IMR-90 (cell line): ENCODE data around the gene PRKN. TPM values are rescaled to one million over a fixed set of nuclear protein-coding genes. Genes with fewer than 3 reads are reported as not detected.

Experiments
- ATAC-seq: fragments of 200-7000 bp; cut with Tn5 transposase; 2 replicates; pipeline ENCODE4 v1.9.1; 2020; ENCODE audit warnings: low read depth, mild to moderate bottlenecking, moderate library complexity
- BruUV-seq: library from RNA; stranded (reverse); fragments of 400-500 nt; replicated peaks from 2 replicates; lab custom pipeline; 2021; lab: Mats Ljungman, UMichigan
- CTCF ChIA-PET: fragments of 300-600 bp; formaldehyde crosslinking; extraction: SDS; loops from one replicate; lab custom pipeline; 2021; ENCODE audit warnings: antibody characterized with exemption; lab: Yijun Ruan, JAX
- POLR2A ChIA-PET: fragments of 300-600 bp; sonication (Branson Sonifier 250); formaldehyde crosslinking; loops from one replicate; lab custom pipeline; 2022; ENCODE audit warnings: antibody characterized with exemption; ENCODE audit not compliant: unreplicated experiment; lab: Charles Lee
- DNase-seq: peaks from one replicate; pipeline ENCODE4 v3.0.0; 2013
- H2AFZ ChIP-seq: replicated peaks from 2 replicates; pipeline ENCODE3; 2013; ENCODE audit warnings: low read length, mild to moderate bottlenecking; ENCODE audit not compliant: poor library complexity
- H2AK5ac ChIP-seq: 2 replicates; pipeline ENCODE4 v1.6.1; 2013; ENCODE audit warnings: low read depth, low read length, inconsistent platforms
- H2AK9ac ChIP-seq: replicated peaks from 2 replicates; pipeline ENCODE3; 2013; ENCODE audit warnings: mild to moderate bottlenecking, low read depth, low read length, moderate library complexity; ENCODE audit not compliant: poor library complexity
- H2BK120ac ChIP-seq: 2 replicates; pipeline ENCODE4 v1.6.1; 2013; ENCODE audit warnings: low read depth, low read length, inconsistent platforms
- H2BK15ac ChIP-seq: 3 replicates; pipeline ENCODE4 v1.6.1; 2013; ENCODE audit warnings: low read depth, low read length, inconsistent platforms
- H2BK20ac ChIP-seq: 2 replicates; pipeline ENCODE4 v1.6.1; 2013; ENCODE audit warnings: low read depth, mild to moderate bottlenecking, inconsistent platforms, low read length, moderate library complexity
- H2BK5ac ChIP-seq: 2 replicates; pipeline ENCODE4 v1.6.1; 2013; ENCODE audit warnings: mild to moderate bottlenecking, low read depth, low read length, inconsistent platforms; ENCODE audit not compliant: poor library complexity, severe bottlenecking
- H3K14ac ChIP-seq: replicated peaks from 2 replicates; pipeline ENCODE4 v1.6.1; 2013; ENCODE audit warnings: low read depth, low read length, inconsistent platforms
- H3K18ac ChIP-seq: 2 replicates; pipeline ENCODE4 v1.6.1; 2013; ENCODE audit warnings: low read depth, low read length, control low read depth
- H3K23ac ChIP-seq: 2 replicates; pipeline ENCODE4 v1.6.1; 2013; ENCODE audit warnings: low read depth, low read length, inconsistent platforms
- H3K27ac ChIP-seq: 2 replicates; pipeline ENCODE4 v1.5.1; 2013; ENCODE audit warnings: mild to moderate bottlenecking, control low read depth, low read length; ENCODE audit not compliant: insufficient read depth
- H3K27me3 ChIP-seq: 2 replicates; pipeline ENCODE4 v1.6.1; 2013; ENCODE audit warnings: low read length; ENCODE audit not compliant: control insufficient read depth, insufficient read depth
- H3K36me3 ChIP-seq: 2 replicates; pipeline ENCODE4 v1.6.1; 2013; ENCODE audit warnings: low read length, mixed read lengths; ENCODE audit not compliant: control insufficient read depth, insufficient read depth
- H3K4ac ChIP-seq: 2 replicates; pipeline ENCODE4 v1.6.1; 2013; ENCODE audit warnings: low read depth, low read length, inconsistent platforms
- H3K4me1 ChIP-seq: 2 replicates; pipeline ENCODE4 v1.6.1; 2013; ENCODE audit warnings: low read length, mixed read lengths; ENCODE audit not compliant: control insufficient read depth, insufficient read depth
- H3K4me2 ChIP-seq: 2 replicates; pipeline ENCODE4 v1.6.1; 2013; ENCODE audit warnings: low read depth, mild to moderate bottlenecking, control low read depth, low read length, moderate library complexity
- H3K4me3 ChIP-seq: 2 replicates; pipeline ENCODE4 v1.5.1; 2013; ENCODE audit warnings: low read depth, mild to moderate bottlenecking, control low read depth, low read length, moderate library complexity; ENCODE audit not compliant: insufficient read depth
- H3K56ac ChIP-seq: 2 replicates; pipeline ENCODE4 v1.6.1; 2013; ENCODE audit warnings: low read length, inconsistent platforms; ENCODE audit not compliant: insufficient read depth; ENCODE audit errors: extremely low read depth
- H3K79me1 ChIP-seq, 2 experiments: 2 replicates each; pipeline ENCODE4 v1.6.1; 2013; ENCODE audit warnings: low read length in 2 of 2, inconsistent platforms in 1 of 2, low read depth in 1 of 2
- H3K9ac ChIP-seq: 2 replicates; pipeline ENCODE4 v1.6.1; 2013; ENCODE audit warnings: low read depth, low read length, control low read depth
- H3K9me1 ChIP-seq: 2 replicates; pipeline ENCODE4 v1.6.1; 2013; ENCODE audit warnings: low read length, inconsistent platforms; ENCODE audit not compliant: insufficient read depth
- H3K9me3 ChIP-seq: 2 replicates; pipeline ENCODE4 v1.6.1; 2013; ENCODE audit warnings: low read length; ENCODE audit not compliant: control insufficient read depth, insufficient read depth
- H4K20me1 ChIP-seq: 2 replicates; pipeline ENCODE4 v1.6.1; 2013; ENCODE audit warnings: low read length, inconsistent platforms; ENCODE audit not compliant: insufficient read depth
- H4K5ac ChIP-seq: 2 replicates; pipeline ENCODE4 v1.6.1; 2013; ENCODE audit warnings: mild to moderate bottlenecking, low read depth, low read length, control low read depth
- H4K8ac ChIP-seq, 2 experiments: 2 replicates each; pipeline ENCODE4 v1.6.1; 2013; ENCODE audit warnings: low read depth in 2 of 2, low read length in 2 of 2, control low read depth in 1 of 2, inconsistent platforms in 1 of 2
- H4K91ac ChIP-seq: 2 replicates; pipeline ENCODE4 v1.6.1; 2013; ENCODE audit warnings: low read depth, low read length, inconsistent platforms; ENCODE audit not compliant: insufficient read depth
- BHLHE40 ChIP-seq: fragments of 150-350 bp; IDR thresholded peaks from 2 replicates; pipeline ENCODE4 v1.6.1; 2016; ENCODE audit warnings: mild to moderate bottlenecking, low read depth, low read length
- CEBPB ChIP-seq: IDR thresholded peaks from 2 replicates; pipeline ENCODE4 v1.6.1; 2012; ENCODE audit warnings: low read depth, low read length, improper control_type of control experiment
- CHD1 ChIP-seq: IDR thresholded peaks from 2 replicates; pipeline ENCODE4 v1.6.1; 2012; ENCODE audit warnings: low read depth, low read length, improper control_type of control experiment
- FOS ChIP-seq: fragments of 150-350 bp; IDR thresholded peaks from 2 replicates; pipeline ENCODE4 v1.6.1; 2016; ENCODE audit warnings: low read depth, low read length
- MAFK ChIP-seq: IDR thresholded peaks from 2 replicates; pipeline ENCODE4 v1.6.1; 2012; ENCODE audit warnings: low read depth, low read length, improper control_type of control experiment
- MAZ ChIP-seq: IDR thresholded peaks from 2 replicates; pipeline ENCODE4 v1.6.1; 2012; ENCODE audit warnings: low read depth, mild to moderate bottlenecking, low read length, improper control_type of control experiment, moderate library complexity, borderline replicate concordance
- RAD21 ChIP-seq: IDR thresholded peaks from 2 replicates; pipeline ENCODE4 v1.6.1; 2012; ENCODE audit warnings: low read length, improper control_type of control experiment
- RCOR1 ChIP-seq: IDR thresholded peaks from 2 replicates; pipeline ENCODE4 v1.6.1; 2012; ENCODE audit warnings: mild to moderate bottlenecking, low read length, improper control_type of control experiment; ENCODE audit not compliant: insufficient replicate concordance
- WGBS, 2 experiments: methylation state at CpG; one replicate each; pipeline versions ENCODE4 v1.1.5 to v1.1.7; 2013; ENCODE audit warnings: missing lambda C conversion rate in 2 of 2; ENCODE audit not compliant: insufficient read length in 1 of 2; ENCODE audit errors: extremely low coverage in 2 of 2; 5-methylcytosine and 5-hydroxymethylcytosine counted together
- dilution Hi-C: fragments of 300-500 bp; cut with HindIII; formaldehyde crosslinking; loops from one replicate; pipeline ENCODE4 v1.14.3; 2018; ENCODE audit warnings: low sequenced_read_pairs; ENCODE audit not compliant: unreplicated experiment
- in situ Hi-C: fragments of 300-500 bp; cut with MboI; formaldehyde crosslinking; loops from 3 replicates; pipeline ENCODE4 v1.14.3; 2019; ENCODE audit warnings: low sequenced_read_pairs, inconsistent platforms, mixed read lengths
- intact Hi-C: fragments of 100-400 bp; cut with micrococcal nuclease; formaldehyde crosslinking; loops from 2 replicates; pipeline ENCODE4 v1.10.0; 2022
- polyA plus RNA-seq, 3 experiments: library from polyadenylated mRNA; depleted of rRNA; stranded (reverse); fragments of >200 nt; gene quantifications; 2 replicates each; pipeline ENCODE4 v1.2.3, GENCODE V29; 2012; ENCODE audit warnings: low replicate concordance in 1 of 3
- total RNA-seq: library from RNA; depleted of rRNA; stranded (reverse); fragments of >200 nt; gene quantifications from 2 replicates; pipeline ENCODE4 v1.2.3, GENCODE V29; 2012
- TF ChIP-seq, protein P1 (sequence below): fragments of 150-350 bp; IDR thresholded peaks from 2 replicates; pipeline ENCODE4 v1.6.1; 2017; ENCODE audit warnings: mild to moderate bottlenecking, antibody characterized with exemption, low read length, low read depth
- TF ChIP-seq, protein P2 (sequence below): conservative IDR thresholded peaks from 2 replicates; pipeline ENCODE4 v1.5.1; 2012; ENCODE audit warnings: mild to moderate bottlenecking, low read depth, low read length, improper control_type of control experiment
- TF ChIP-seq, protein P3 (sequence below): fragments of 150-350 bp; IDR thresholded peaks from 2 replicates; pipeline ENCODE4 v1.6.1; 2016; ENCODE audit warnings: low read depth, mild to moderate bottlenecking, low read length, moderate library complexity, borderline replicate concordance

PRKN gene
- total and polyA plus RNA-seq, 2 of the 4 experiments (the other 2 are of a cell fraction): 0.15 to 0.18 TPM

DNA sequence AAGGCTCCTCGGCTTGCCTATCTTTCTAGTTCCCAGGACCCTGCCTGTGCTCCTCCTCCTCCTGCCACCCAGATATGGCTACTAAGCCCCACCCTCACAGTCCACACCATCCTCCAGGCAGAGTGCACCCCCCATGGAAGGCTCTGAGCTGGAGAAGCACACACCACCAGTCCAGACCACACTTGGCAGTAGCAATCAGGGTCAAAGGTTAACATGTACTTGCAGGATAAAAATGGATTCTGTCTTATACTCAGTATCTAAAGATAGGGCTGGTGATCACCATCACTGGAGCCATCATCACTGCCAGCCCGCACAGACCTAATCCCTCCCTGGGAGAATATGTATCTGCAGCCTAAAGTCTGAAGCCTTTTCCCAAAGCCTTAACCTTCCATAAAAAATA, 83.4 kb downstream of the PRKN start:
- no TSS peak for BruUV-seq
- dilution Hi-C loops (no loop called here), intact Hi-C loops (no loop called here)

More for the DNA sequence above, 83.4 kb downstream of the PRKN start:
- Histone ChIP-seq H3K9me3 (peaks cover 4% of the 10 kb centered on the region), H3K79me1 (no peaks in the 10 kb centered on the region), H4K91ac (no peak overlapping the region), H2BK5ac (no peak overlapping the region), H3K27ac (no peak overlapping the region), H3K4me2 (no peak overlapping the region), H3K27me3 (no peaks in the 10 kb centered on the region), H2BK15ac (no peak overlapping the region), H2BK120ac (no peak overlapping the region), H3K18ac (no peak overlapping the region), H2AK9ac (no peak overlapping the region), H3K9me1 (no peaks in the 10 kb centered on the region), H3K9ac (no peak overlapping the region), H4K8ac (no peak overlapping the region), H2AFZ (no peak overlapping the region), H2AK5ac (no peak overlapping the region), H3K14ac (no peak overlapping the region), H3K36me3 (no peaks in the 10 kb centered on the region), H4K5ac (no peak overlapping the region), H3K23ac (no peak overlapping the region), H3K56ac (no peak overlapping the region), H3K4me1 (no peaks in the 10 kb centered on the region), H3K4me3 (no peak overlapping the region), H3K4ac (no peak overlapping the region), H4K20me1 (no peaks in the 10 kb centered on the region), H2BK20ac (no peak overlapping the region)
- in situ Hi-C loops: no loop called here
- ATAC-seq: no peak
- ChIA-PET POLR2A (no interaction called here), CTCF (no interaction called here)
- no peak for DNase-seq
- TF ChIP-seq CHD1: no peak
- TF ChIP-seq FOS: no peak
- TF ChIP-seq RAD21: no peak
- no peak for TF ChIP-seq CEBPB
- TF ChIP-seq RCOR1: no peak
- no peak for TF ChIP-seq BHLHE40
- no peak for TF ChIP-seq MAFK
- TF ChIP-seq, protein P1, sequence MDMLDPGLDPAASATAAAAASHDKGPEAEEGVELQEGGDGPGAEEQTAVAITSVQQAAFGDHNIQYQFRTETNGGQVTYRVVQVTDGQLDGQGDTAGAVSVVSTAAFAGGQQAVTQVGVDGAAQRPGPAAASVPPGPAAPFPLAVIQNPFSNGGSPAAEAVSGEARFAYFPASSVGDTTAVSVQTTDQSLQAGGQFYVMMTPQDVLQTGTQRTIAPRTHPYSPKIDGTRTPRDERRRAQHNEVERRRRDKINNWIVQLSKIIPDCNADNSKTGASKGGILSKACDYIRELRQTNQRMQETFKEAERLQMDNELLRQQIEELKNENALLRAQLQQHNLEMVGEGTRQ: no peak
- TF ChIP-seq MAZ: no peak
- TF ChIP-seq, protein P2, sequence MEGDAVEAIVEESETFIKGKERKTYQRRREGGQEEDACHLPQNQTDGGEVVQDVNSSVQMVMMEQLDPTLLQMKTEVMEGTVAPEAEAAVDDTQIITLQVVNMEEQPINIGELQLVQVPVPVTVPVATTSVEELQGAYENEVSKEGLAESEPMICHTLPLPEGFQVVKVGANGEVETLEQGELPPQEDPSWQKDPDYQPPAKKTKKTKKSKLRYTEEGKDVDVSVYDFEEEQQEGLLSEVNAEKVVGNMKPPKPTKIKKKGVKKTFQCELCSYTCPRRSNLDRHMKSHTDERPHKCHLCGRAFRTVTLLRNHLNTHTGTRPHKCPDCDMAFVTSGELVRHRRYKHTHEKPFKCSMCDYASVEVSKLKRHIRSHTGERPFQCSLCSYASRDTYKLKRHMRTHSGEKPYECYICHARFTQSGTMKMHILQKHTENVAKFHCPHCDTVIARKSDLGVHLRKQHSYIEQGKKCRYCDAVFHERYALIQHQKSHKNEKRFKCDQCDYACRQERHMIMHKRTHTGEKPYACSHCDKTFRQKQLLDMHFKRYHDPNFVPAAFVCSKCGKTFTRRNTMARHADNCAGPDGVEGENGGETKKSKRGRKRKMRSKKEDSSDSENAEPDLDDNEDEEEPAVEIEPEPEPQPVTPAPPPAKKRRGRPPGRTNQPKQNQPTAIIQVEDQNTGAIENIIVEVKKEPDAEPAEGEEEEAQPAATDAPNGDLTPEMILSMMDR: no peak
- TF ChIP-seq, protein P3, sequence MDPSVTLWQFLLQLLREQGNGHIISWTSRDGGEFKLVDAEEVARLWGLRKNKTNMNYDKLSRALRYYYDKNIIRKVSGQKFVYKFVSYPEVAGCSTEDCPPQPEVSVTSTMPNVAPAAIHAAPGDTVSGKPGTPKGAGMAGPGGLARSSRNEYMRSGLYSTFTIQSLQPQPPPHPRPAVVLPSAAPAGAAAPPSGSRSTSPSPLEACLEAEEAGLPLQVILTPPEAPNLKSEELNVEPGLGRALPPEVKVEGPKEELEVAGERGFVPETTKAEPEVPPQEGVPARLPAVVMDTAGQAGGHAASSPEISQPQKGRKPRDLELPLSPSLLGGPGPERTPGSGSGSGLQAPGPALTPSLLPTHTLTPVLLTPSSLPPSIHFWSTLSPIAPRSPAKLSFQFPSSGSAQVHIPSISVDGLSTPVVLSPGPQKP: no peak
- WGBS, 2 experiments: no CpG with 5 or more reads among the region's 2 CpGs
